HL-60 (cell line): ENCODE measurements around the gene OPRD1.

Experiments used
- GABPA ChIP-seq: IDR thresholded peaks from 2 replicates; pipeline ENCODE4 v1.6.1; 2012; ENCODE audit warnings: low read depth
- POLR2AphosphoS5 ChIP-seq: IDR thresholded peaks from 2 replicates; pipeline ENCODE4 v1.6.1; 2012; ENCODE audit warnings: low read depth
- SPI1 ChIP-seq: IDR thresholded peaks from 2 replicates; pipeline ENCODE4 v1.6.1; 2012; ENCODE audit warnings: low read depth, mild to moderate bottlenecking, borderline replicate concordance
- TF ChIP-seq, protein P1 (sequence below): IDR thresholded peaks from one replicate; pipeline ENCODE4 v1.5.1; 2011; ENCODE audit warnings: low read length, control low read depth, inconsistent platforms; ENCODE audit not compliant: insufficient read depth
- TF ChIP-seq, protein P2 (sequence below): IDR thresholded peaks from 2 replicates; pipeline ENCODE4 v1.6.1; 2012; ENCODE audit warnings: low read depth; ENCODE audit not compliant: insufficient replicate concordance

DNA sequence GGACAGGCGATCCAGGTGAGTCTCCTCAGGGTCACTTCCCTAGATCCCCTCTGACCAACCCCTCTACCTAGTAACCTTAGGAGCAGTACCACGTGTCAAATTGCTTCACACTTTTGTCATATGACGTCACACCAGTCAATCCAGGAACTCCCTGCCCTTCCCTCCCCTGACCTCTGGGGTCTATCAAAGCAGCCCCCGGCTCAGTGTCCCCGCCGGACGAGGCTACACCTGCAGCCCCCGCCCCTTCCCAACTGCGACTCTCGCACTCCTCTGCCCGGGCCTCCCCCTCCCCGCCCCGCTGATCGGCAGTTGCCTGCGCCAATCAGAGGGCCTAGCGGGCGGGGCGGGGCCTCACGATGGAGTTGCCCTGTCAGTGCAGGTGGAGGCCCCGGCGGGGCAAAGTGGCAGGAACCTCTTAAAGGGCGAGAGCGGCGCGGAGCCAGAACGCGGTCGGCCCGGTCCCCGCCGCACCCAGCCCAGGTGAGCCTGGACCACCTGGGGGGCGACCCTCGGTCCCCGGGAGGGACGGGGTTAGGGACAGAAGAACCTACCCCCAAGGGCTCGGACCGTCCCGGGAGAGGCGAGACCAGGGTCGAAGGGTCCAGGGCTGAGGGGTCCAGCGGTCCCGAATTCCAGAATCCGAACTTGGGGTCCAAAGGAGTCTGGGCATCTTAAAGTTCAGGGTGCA lies 74.9 kb downstream of the OPRD1 start:
- TF ChIP-seq, protein P1, sequence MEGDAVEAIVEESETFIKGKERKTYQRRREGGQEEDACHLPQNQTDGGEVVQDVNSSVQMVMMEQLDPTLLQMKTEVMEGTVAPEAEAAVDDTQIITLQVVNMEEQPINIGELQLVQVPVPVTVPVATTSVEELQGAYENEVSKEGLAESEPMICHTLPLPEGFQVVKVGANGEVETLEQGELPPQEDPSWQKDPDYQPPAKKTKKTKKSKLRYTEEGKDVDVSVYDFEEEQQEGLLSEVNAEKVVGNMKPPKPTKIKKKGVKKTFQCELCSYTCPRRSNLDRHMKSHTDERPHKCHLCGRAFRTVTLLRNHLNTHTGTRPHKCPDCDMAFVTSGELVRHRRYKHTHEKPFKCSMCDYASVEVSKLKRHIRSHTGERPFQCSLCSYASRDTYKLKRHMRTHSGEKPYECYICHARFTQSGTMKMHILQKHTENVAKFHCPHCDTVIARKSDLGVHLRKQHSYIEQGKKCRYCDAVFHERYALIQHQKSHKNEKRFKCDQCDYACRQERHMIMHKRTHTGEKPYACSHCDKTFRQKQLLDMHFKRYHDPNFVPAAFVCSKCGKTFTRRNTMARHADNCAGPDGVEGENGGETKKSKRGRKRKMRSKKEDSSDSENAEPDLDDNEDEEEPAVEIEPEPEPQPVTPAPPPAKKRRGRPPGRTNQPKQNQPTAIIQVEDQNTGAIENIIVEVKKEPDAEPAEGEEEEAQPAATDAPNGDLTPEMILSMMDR = no peak
- TF ChIP-seq, protein P2, sequence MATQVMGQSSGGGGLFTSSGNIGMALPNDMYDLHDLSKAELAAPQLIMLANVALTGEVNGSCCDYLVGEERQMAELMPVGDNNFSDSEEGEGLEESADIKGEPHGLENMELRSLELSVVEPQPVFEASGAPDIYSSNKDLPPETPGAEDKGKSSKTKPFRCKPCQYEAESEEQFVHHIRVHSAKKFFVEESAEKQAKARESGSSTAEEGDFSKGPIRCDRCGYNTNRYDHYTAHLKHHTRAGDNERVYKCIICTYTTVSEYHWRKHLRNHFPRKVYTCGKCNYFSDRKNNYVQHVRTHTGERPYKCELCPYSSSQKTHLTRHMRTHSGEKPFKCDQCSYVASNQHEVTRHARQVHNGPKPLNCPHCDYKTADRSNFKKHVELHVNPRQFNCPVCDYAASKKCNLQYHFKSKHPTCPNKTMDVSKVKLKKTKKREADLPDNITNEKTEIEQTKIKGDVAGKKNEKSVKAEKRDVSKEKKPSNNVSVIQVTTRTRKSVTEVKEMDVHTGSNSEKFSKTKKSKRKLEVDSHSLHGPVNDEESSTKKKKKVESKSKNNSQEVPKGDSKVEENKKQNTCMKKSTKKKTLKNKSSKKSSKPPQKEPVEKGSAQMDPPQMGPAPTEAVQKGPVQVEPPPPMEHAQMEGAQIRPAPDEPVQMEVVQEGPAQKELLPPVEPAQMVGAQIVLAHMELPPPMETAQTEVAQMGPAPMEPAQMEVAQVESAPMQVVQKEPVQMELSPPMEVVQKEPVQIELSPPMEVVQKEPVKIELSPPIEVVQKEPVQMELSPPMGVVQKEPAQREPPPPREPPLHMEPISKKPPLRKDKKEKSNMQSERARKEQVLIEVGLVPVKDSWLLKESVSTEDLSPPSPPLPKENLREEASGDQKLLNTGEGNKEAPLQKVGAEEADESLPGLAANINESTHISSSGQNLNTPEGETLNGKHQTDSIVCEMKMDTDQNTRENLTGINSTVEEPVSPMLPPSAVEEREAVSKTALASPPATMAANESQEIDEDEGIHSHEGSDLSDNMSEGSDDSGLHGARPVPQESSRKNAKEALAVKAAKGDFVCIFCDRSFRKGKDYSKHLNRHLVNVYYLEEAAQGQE = no peak
- TF ChIP-seq GABPA (no peak), POLR2AphosphoS5 (peak; percentile 57), SPI1 (no peak; the same call in 1 of the 2 replicates)
